Transverse colon (tissue), 3 donors: ENCODE data around the gene GMCL1.

Source experiments
- POLR2A ChIP-seq: fragments of 450-650 bp; IDR thresholded peaks from one replicate; pipeline ENCODE4 v1.6.1; 2016; ENCODE audit warnings: antibody characterized with exemption, mild to moderate bottlenecking, moderate library complexity
- POLR2AphosphoS5 ChIP-seq, 3 donors: sonication (generic); formaldehyde crosslinking; IDR thresholded peaks; one replicate each; pipeline ENCODE4 v1.6.1; 2016; ENCODE audit warnings: antibody characterized with exemption in 3 of 3

DNA sequence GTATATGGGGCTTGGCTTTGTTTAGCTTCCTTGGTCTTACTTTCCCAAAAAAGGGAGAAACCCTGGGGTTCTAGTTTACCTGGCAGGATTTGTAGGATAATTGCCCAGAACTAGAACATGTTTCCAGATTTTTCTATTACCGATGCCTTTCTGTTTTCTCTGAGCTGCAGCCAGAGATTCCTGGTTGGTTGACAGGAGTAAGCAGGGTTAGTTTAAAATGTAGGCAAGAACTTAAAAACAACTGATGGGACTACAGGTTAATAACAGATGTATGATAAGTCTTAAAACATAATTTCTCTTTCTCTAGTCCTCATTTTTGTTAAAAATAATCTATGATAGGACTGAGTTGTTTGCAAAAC lies 38.9 kb upstream of the GMCL1 start:
- TF ChIP-seq POLR2A (no peak), POLR2AphosphoS5 (IDR thresholded peaks at IDR 0.05) (no peak)
